ENCODE data around the gene USP40.

DNA sequence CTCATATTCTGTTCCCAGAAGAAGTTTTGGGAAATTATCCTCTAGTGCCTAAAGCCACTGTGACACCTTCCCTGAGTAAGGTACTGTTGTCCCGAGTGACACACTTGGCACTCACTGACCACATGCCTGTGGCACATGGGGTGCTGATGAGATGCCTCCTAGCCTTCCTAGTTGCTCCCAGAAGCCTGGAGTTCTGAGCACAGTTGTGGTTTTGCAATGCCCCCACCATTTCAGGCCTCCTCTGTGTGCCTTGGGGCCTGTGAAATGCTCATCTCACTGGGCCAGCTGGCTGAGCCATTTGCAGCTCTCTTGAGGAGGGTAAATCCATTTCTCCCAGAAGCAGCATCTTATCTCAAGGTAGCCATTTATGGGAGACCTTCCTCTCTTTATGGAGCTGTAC lies 120.5 kb downstream of the USP40 start:
- TF ChIP-seq CTCF (IDR thresholded peaks at IDR 0.05) (no peak), MAZ (IDR thresholded peaks at IDR 0.05; ENCODE audit: borderline replicate concordance, low read depth, low read length) (no peak), KDM5A (IDR thresholded peaks at IDR 0.05) (no peak)
- TF ChIP-seq, protein P1, sequence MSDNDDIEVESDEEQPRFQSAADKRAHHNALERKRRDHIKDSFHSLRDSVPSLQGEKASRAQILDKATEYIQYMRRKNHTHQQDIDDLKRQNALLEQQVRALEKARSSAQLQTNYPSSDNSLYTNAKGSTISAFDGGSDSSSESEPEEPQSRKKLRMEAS (IDR thresholded peaks at IDR 0.05): no peak
- TF ChIP-seq, protein P2, sequence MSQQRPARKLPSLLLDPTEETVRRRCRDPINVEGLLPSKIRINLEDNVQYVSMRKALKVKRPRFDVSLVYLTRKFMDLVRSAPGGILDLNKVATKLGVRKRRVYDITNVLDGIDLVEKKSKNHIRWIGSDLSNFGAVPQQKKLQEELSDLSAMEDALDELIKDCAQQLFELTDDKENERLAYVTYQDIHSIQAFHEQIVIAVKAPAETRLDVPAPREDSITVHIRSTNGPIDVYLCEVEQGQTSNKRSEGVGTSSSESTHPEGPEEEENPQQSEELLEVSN (IDR thresholded peaks at IDR 0.05; ENCODE audit: borderline replicate concordance, low read depth): no peak
